Smooth muscle cell of the brain vasculature (primary cell): Measurements from ENCODE around the gene CNOT6.

Experiments
- DNase-seq: peaks from one replicate; pipeline ENCODE4 v3.0.0-alpha.2; 2012; ENCODE audit warnings: low read depth, low spot score

CNOT6 gene

GRCh38 chr5:180568914-180569313, 74.7 kb downstream of the CNOT6 start:
- no peak for DNase-seq

DNA sequence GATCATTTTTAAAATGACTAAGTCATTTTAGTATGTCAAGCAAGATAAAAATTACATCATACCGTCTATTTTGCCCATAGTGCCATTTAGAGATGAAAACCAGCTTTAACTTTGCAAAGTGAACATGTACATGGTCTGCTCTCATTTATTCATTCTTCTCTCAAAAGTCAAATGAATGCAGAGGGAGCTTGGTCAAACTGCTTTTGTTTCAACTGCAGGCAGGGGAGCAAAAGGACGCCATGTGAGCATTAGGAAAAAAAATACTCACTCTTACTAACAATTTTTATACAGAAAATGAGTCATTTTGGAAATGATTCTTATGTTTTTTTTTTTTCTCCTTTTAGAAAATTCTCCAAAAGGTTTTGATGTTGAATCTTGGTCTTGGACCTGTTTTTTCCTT, 81.4 kb downstream of the CNOT6 start:
- DNase-seq = no peak

- DNase-seq = no peak
These were observed 86.5 kb downstream of the CNOT6 start for GRCh38 chr5:180580681-180581080.

DNA sequence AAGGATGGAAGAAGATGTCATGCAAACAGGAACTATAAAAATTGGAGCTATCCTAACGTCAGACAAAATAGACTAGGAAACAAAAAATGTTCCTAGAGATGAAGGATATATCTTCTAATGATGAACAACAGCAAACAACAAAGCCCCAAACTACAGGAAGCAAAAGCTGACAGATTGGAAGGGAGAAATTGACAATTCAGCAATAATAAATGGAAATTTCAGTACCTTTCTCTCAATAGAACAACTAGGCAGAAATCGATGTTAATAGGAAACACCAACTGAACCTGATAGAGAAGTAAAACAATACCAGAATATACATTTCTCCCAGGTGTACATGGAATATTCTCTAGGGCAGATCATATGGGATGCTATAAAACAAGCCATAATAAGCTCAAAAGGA, 89.6 kb downstream of the CNOT6 start:
- DNase-seq = no peak

GRCh38 chr5:180586204-180586603, 92.0 kb downstream of the CNOT6 start:
- DNase-seq = no peak

DNA sequence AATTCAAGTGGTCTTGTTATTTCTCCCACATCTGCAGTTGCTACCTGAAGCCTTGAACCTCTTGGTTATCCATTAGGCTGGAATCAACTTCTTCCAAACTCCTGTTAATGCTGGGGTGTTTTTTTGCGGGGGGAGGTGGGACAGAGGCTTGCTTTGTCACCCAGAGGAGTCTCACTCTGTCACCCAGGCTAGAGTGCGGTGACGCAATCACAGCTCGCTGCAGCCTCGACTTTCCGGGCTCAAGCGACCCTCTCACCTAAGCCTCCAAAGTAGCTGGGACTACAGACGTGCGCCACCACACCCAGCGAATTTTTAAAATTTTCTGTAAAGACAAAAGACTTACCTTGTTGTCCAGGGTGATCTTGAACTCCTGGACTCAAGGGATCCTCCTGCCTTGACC, 92.7 kb downstream of the CNOT6 start:
- no peak for DNase-seq

- no peak for DNase-seq
These were observed 95.8 kb downstream of the CNOT6 start for GRCh38 chr5:180589771-180590542.

- DNase-seq = no peak
These were observed 96.5 kb downstream of the CNOT6 start for GRCh38 chr5:180590543-180591310.

GRCh38 chr5:180591311-180591887, 97.2 kb downstream of the CNOT6 start, which contains the start of gene SCGB3A1:
TSS of gene SCGB3A1 (minus strand) at chr5:180591499. CDS start at chr5:180591462, 37 bp downstream.
- no peak for DNase-seq

DNA sequence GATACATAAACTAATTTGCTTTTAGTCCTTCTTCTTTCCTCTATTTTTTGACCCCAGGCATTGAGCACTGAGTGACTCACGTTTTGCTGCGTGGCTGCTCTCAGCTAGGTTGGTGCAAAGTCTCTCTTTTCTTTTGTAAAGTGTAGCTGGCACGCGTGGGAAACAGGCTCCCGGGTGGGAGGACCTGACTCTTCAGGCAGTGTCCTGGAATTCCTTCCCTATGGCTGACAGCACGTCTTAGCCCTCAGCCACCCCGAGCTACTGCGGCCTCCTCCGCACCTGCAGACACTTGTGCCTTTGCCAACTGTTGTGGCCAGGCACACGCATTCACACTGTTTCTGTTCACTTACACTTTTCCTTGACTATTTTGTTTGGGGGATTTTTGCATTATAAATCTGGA, 98.0 kb downstream of the CNOT6 start:
- no peak for DNase-seq

DNA sequence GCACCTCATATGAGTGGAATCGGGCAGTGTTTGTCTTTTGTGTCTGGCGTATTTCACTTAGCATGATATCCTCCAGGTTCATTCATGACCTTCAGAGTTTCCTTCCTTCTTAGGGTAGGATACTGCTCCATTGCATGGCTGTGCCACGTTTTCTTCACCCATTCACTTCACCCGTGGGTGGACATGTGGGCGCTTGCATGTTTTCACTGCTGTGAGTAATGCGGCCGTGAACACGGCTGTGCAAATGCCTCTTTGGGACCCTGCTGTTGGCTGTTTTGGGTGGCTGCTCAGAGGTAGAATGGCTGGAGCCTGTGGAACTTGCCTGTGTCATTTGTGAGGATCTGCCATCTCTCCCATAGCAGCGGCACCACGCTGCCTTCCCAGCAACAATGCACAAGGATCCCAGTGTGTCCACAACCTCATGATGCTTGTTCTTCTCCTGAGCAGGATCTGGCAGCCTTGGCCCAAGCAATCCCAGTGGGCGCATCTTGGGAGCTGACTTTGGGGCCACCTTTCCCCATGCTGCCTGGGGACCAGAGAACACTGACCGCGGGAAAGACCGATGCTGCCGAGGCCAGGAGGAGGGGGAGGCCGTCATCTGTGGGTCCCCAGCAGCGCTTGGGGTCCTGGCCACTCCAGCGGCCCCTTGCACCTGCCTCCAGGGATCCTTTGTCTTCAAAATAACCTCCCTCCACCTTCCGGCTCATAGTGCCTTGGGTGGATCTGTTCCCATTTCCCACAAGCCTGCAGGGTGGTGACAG, 99.4 kb downstream of the CNOT6 start:
- DNase-seq = no peak

DNA sequence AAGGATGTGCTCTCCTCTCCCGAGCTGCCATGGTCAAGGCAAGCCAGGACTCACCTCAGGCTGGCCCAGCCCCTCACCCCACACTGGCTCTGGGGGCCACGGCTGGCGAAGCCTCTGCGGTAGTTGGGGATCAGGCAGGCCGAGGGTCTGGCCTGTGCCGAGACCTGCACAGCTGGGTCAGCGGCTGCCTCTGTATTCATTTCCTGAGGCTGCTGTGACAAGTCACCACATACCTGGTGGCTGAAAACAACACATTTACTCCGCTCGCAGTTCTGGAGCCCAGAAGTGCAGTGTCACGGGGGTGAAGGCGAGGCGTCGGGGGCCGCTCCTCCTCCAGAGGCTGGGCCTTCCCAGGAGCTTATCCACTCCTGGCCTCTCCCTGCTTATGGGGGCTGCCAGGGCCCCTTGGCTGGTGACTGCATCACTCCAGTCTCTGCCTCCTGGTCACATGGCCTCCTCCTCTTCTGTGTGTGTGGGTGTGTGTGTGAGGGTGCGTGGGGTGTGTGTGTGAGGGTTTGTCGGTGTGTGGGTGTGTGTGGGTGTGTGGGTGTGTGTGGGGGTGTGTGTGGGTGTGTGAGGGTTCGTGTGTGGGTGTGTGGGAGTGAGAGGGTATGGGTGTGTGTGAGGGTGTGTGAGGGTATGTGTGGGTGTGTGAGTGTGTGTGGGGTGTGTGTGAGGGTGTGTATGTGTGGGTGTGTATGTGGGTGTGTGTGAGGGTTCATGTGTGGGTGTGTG, 100.3 kb downstream of the CNOT6 start:
- DNase-seq = no peak

GRCh38 chr5:180595046-180595379, 100.8 kb downstream of the CNOT6 start:
- no peak for DNase-seq

- DNase-seq = no peak
These were observed 101.4 kb downstream of the CNOT6 start for GRCh38 chr5:180595381-180596114.

GRCh38 chr5:180596115-180596667, 102.0 kb downstream of the CNOT6 start:
- DNase-seq = no peak

- DNase-seq = no peak
These were observed 102.6 kb downstream of the CNOT6 start for GRCh38 chr5:180596668-180597231.

DNA sequence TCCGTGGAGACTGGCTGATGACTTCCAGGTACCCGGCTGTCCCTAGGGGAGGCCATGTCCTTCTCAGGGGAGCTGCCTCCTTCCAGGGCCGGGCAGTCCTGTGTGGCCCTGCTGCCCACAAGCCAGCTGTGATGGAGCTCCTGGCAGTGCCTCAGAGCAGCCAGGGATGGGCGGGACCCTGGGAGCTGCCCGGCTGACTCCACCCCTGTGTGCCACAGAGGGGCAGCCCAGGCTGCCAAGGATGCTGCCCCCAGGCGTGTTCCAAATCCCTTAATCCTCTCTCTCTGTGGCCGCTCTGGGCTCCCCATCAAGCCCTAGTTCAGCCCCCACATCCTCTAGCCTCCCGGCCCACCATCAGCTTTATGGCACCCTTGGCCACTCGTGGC, 104.1 kb downstream of the CNOT6 start:
- DNase-seq = no peak

- no peak for DNase-seq
These were observed 104.8 kb downstream of the CNOT6 start for GRCh38 chr5:180598797-180599589.

DNA sequence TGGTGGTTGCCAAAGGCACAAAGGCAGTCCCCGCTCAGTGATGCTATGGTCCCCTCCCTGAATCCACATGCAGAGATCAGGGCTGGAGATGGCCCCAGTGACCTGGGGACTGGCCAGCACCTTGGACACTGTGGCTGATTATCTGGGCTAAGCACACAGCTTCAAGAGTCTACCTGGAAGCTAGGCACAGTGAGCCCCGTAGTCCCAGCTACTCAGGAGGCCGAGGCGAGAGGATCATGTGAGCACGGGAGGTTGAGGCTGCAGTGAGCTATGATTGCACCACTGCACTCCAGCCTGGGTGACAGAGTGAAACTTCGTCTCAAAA, 105.4 kb downstream of the CNOT6 start:
- no peak for DNase-seq
